ENCODE results near the gene PCNX2. TPM values are rescaled to one million over a fixed set of nuclear protein-coding genes. Genes with fewer than 3 reads are reported as not detected.
"Not testable (repeated sequence)": the region's sequence is repeated elsewhere in the genome, so short reads cannot be mapped to it uniquely, and the experiment has no call there.

Gene PCNX2
- total and polyA plus RNA-seq, 2 experiments from 2014 or later = 3.9 to 11.0 TPM

- Histone ChIP-seq H3K4me2 (no peak overlapping the region), H3K4me3 (no peak overlapping the region), H2AFZ (no peak overlapping the region), H3K27me3 (no peaks in the 10 kb centered on the region), H3K4me1 (ENCODE audit: insufficient read depth) (peaks cover 15% of the 10 kb centered on the region), H3K36me3 (replicated peaks; ENCODE audit: insufficient read depth, low read depth) (no peaks in the 10 kb centered on the region), H3K27ac (no peak overlapping the region), H4K20me1 (ENCODE audit: insufficient read depth, poor library complexity, severe bottlenecking) (no peaks in the 10 kb centered on the region), H3K79me2 (no peaks in the 10 kb centered on the region), H3K9me3 (ENCODE audit: low read depth) (no peaks in the 10 kb centered on the region), H3K9me2 (replicated peaks; ENCODE audit: insufficient read depth) (no peaks in the 10 kb centered on the region)
- no peak for DNase-seq (ENCODE audit: low spot score)
- TF ChIP-seq EZH2phosphoT487 (IDR thresholded peaks at IDR 0.05; ENCODE audit: low read depth, severe bottlenecking, unreplicated experiment) = no peak
- TF ChIP-seq CTCF (IDR thresholded peaks at IDR 0.05; ENCODE audit: poor library complexity) = no peak
- no peak for TF ChIP-seq EZH2 (IDR thresholded peaks at IDR 0.05; ENCODE audit: borderline replicate concordance)
- 48% methylated on average over 2 of the region's 2 CpGs for WGBS (ENCODE audit: low lambda C conversion rate, missing lambda C conversion rate)
Measured at GRCh38 chr1:233081735-233082134, 213.8 kb downstream of the PCNX2 start.

GRCh38 chr1:233080827-233081226 lies 214.7 kb downstream of the PCNX2 start:
- H3K9me2 ChIP-seq (replicated peaks; ENCODE audit: insufficient read depth); H4K20me1 ChIP-seq (ENCODE audit: insufficient read depth, poor library complexity, severe bottlenecking); H3K4me2 ChIP-seq; H3K4me3 ChIP-seq; H3K79me2 ChIP-seq; H2AFZ ChIP-seq; H3K36me3 ChIP-seq (replicated peaks; ENCODE audit: insufficient read depth, low read depth); H3K9me3 ChIP-seq (ENCODE audit: low read depth); H3K27ac ChIP-seq; H3K27me3 ChIP-seq; DNase-seq (ENCODE audit: low spot score): not testable (repeated sequence)
- H3K4me1 ChIP-seq (ENCODE audit: insufficient read depth) = peaks cover 15% of the 10 kb centered on the region
- 93% methylated on average over 4 of the region's 4 CpGs for WGBS (ENCODE audit: low lambda C conversion rate, missing lambda C conversion rate)

DNA sequence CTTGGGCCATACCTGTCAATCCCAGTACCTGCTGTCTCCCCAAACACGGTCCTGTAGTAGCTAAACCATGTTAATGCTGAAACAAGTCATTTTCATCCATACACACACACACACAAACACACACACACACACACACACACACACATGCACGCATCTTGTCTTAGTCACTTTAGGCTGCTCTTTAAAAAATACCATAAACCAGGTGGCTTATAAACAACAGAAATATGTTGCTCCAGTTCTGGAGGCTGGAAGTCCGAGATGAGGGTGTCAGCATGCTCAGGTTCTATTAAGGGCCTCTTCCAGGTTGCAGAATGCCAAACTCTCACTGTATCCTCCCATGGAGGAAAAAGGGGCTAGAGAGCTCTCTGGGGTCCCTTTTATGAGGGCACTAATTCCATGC lies 215.2 kb downstream of the PCNX2 start:
- Histone ChIP-seq H2AFZ (no peak overlapping the region), H3K4me1 (ENCODE audit: insufficient read depth) (peaks cover 15% of the 10 kb centered on the region), H3K9me3 (ENCODE audit: low read depth) (no peaks in the 10 kb centered on the region), H3K36me3 (replicated peaks; ENCODE audit: insufficient read depth, low read depth) (no peaks in the 10 kb centered on the region), H4K20me1 (ENCODE audit: insufficient read depth, poor library complexity, severe bottlenecking) (no peaks in the 10 kb centered on the region), H3K4me2 (no peak overlapping the region), H3K27me3 (no peaks in the 10 kb centered on the region), H3K9me2 (replicated peaks; ENCODE audit: insufficient read depth) (no peaks in the 10 kb centered on the region), H3K4me3 (no peak overlapping the region), H3K79me2 (no peaks in the 10 kb centered on the region), H3K27ac (no peak overlapping the region)
- no peak for TF ChIP-seq EZH2phosphoT487 (IDR thresholded peaks at IDR 0.05; ENCODE audit: low read depth, severe bottlenecking, unreplicated experiment)
- TF ChIP-seq CTCF (IDR thresholded peaks at IDR 0.05; ENCODE audit: poor library complexity) = no peak
- TF ChIP-seq EZH2 (IDR thresholded peaks at IDR 0.05; ENCODE audit: borderline replicate concordance) = no peak
- WGBS (ENCODE audit: low lambda C conversion rate, missing lambda C conversion rate) = 94% methylated on average over 3 of the region's 3 CpGs
- no peak for DNase-seq (ENCODE audit: low spot score)

DNA sequence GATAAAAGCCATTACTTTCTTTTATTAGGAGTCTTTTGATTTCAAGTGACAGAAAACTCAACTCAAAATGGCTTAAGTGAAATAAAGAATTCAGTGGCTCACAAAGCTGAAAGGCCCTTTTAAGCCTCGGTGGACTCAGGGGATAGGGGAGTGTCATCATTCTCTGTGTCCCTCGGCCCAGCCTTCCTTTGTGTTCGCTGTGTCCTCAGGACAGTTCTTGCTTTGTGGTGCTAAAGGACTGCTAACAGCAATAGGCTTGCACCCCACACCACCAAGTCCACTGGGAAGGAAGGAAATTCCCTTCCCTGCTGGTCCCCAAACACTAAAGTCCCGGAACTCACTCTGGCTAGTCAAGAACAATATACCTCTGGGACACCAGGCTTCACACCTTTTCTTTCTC lies 216.0 kb downstream of the PCNX2 start:
- WGBS (ENCODE audit: low lambda C conversion rate, missing lambda C conversion rate) = 82% methylated on average over 4 of the region's 4 CpGs
- H3K27me3 ChIP-seq = no peaks in the 10 kb centered on the region
- H3K27ac ChIP-seq = no peak overlapping the region
- H3K4me2 ChIP-seq = no peak overlapping the region
- no peaks in the 10 kb centered on the region for H4K20me1 ChIP-seq (ENCODE audit: insufficient read depth, poor library complexity, severe bottlenecking)
- no peaks in the 10 kb centered on the region for H3K9me3 ChIP-seq (ENCODE audit: low read depth)
- no peak overlapping the region for H3K4me3 ChIP-seq
- DNase-seq (ENCODE audit: low spot score) = no peak
- H2AFZ ChIP-seq = no peak overlapping the region
- H3K9me2 ChIP-seq (replicated peaks; ENCODE audit: insufficient read depth) = no peaks in the 10 kb centered on the region
- H3K4me1 ChIP-seq (ENCODE audit: insufficient read depth) = peaks cover 15% of the 10 kb centered on the region
- H3K79me2 ChIP-seq = no peaks in the 10 kb centered on the region
- TF ChIP-seq EZH2 (IDR thresholded peaks at IDR 0.05; ENCODE audit: borderline replicate concordance) = no peak
- no peak for TF ChIP-seq CTCF (IDR thresholded peaks at IDR 0.05; ENCODE audit: poor library complexity)
- TF ChIP-seq EZH2phosphoT487 (IDR thresholded peaks at IDR 0.05; ENCODE audit: low read depth, severe bottlenecking, unreplicated experiment) = no peak
- no peaks in the 10 kb centered on the region for H3K36me3 ChIP-seq (replicated peaks; ENCODE audit: insufficient read depth, low read depth)

Measured in hepatocyte (in vitro differentiated cells).